B cell (primary cell): Measurements from ENCODE around the gene SLCO3A1. TPM values are rescaled to one million over a fixed set of nuclear protein-coding genes. Genes with fewer than 3 reads are reported as not detected.

Experiments used
- ATAC-seq: fragments of 200-7000 bp; cut with Tn5 transposase; one replicate; pipeline ENCODE4 v1.10.0; 2021; ENCODE audit warnings: low read depth, mild to moderate bottlenecking, moderate number of reproducible peaks, moderate library complexity
- CTCF ChIA-PET: fragments of 350-600 bp; sonication (Branson Sonifier 250); formaldehyde crosslinking; loops from one replicate; lab custom pipeline; 2021; ENCODE audit warnings: antibody characterized with exemption, inconsistent platforms; lab: Charles Lee
- POLR2A ChIA-PET: fragments of 350-600 bp; sonication (Branson Sonifier 250); formaldehyde crosslinking; loops from one replicate; lab custom pipeline; 2021; ENCODE audit warnings: antibody characterized with exemption; lab: Charles Lee
- DNase-seq: peaks from one replicate; pipeline ENCODE4 v3.0.0; 2013
- H2AFZ ChIP-seq: 2 replicates; pipeline ENCODE4 v1.6.1; 2012; ENCODE audit warnings: mild to moderate bottlenecking, low read depth, low read length; ENCODE audit not compliant: insufficient read depth, poor library complexity, severe bottlenecking
- H3K27ac ChIP-seq, 2 donors: 1 replicate in 1 of 2; 2 replicates in 1 of 2; pipeline ENCODE4 v1.5.1; 2012 to 2013; ENCODE audit warnings: low read length in 2 of 2, mild to moderate bottlenecking in 2 of 2, moderate library complexity in 1 of 2
- H3K27me3 ChIP-seq, 4 experiments: fragments of 200-600 bp in 1 of 4; sonication (generic) in 1 of 4; replicated peaks in 1 of 4; 1 replicate in 2 of 4; 2 replicates in 2 of 4; pipeline versions ENCODE4 v1.6.1 to v1.7.0; 2013 to 2016; ENCODE audit warnings: low read length in 3 of 4, mild to moderate bottlenecking in 2 of 4, mixed read lengths in 1 of 4, moderate library complexity in 1 of 4; ENCODE audit not compliant: insufficient read depth in 4 of 4, control insufficient read depth in 3 of 4; ENCODE audit errors: control extremely low read depth in 1 of 4
- H3K36me3 ChIP-seq, 2 experiments: replicated peaks in 1 of 2; 1 replicate in 1 of 2; 2 replicates in 1 of 2; pipeline versions ENCODE4 v1.6.1 to v1.7.1; 2013; ENCODE audit warnings: low read length in 1 of 2; ENCODE audit not compliant: insufficient read depth in 2 of 2, control insufficient read depth in 1 of 2; ENCODE audit errors: control extremely low read depth in 1 of 2, extremely low read depth in 1 of 2
- H3K4me1 ChIP-seq, 2 donors: fragments of 200-600 bp in 1 of 2; sonication (generic) in 1 of 2; 1 replicate in 1 of 2; 2 replicates in 1 of 2; pipeline versions ENCODE4 v1.5.1 to v1.6.1; 2013 to 2017; ENCODE audit warnings: low read length in 2 of 2; ENCODE audit not compliant: control insufficient read depth in 2 of 2, insufficient read depth in 2 of 2
- H3K4me2 ChIP-seq: replicated peaks from 2 replicates; pipeline ENCODE3; 2012; ENCODE audit warnings: mild to moderate bottlenecking, low read depth, low read length; ENCODE audit not compliant: poor library complexity, severe bottlenecking
- H3K4me3 ChIP-seq, 5 experiments: fragments of 200-600 bp in 1 of 5; sonication (generic) in 1 of 5; 1 replicate in 3 of 5; 2 replicates in 2 of 5; pipeline versions ENCODE4 v1.5.1 to v1.7.0; 2011 to 2016; ENCODE audit warnings: low read length in 4 of 5, mild to moderate bottlenecking in 4 of 5, low read depth in 2 of 5, control low read depth in 1 of 5, moderate library complexity in 1 of 5; ENCODE audit not compliant: insufficient read depth in 1 of 5; ENCODE audit errors: control extremely low read depth in 1 of 5, extremely low read depth in 1 of 5
- H3K79me2 ChIP-seq: fragments of 200-600 bp; sonication (generic); one replicate; pipeline ENCODE4 v1.6.0; 2016; ENCODE audit warnings: low read length; ENCODE audit not compliant: control insufficient read depth, insufficient read depth
- H3K9ac ChIP-seq: fragments of 200-600 bp; sonication (generic); 2 replicates; pipeline ENCODE4 v1.6.1; 2017; ENCODE audit warnings: mild to moderate bottlenecking, low read length, moderate library complexity
- H3K9me3 ChIP-seq, 3 donors: one replicate each; pipeline versions ENCODE4 v1.6.1 to v1.7.1; 2013; ENCODE audit warnings: low read length in 2 of 3; ENCODE audit not compliant: control insufficient read depth in 2 of 3, insufficient read depth in 1 of 3; ENCODE audit errors: control extremely low read depth in 1 of 3
- H4K20me1 ChIP-seq: 2 replicates; pipeline ENCODE4 v1.6.0; 2012; ENCODE audit warnings: mild to moderate bottlenecking, low read length; ENCODE audit not compliant: insufficient read depth, control insufficient read depth, poor library complexity, severe bottlenecking
- H3K27ac Mint-ChIP-seq: one replicate; pipeline ENCODE4 v1.8.0; 2021; ENCODE audit warnings: mixed read lengths
- H3K27me3 Mint-ChIP-seq: one replicate; pipeline ENCODE4 v1.8.0; 2021; ENCODE audit warnings: mixed read lengths
- H3K4me1 Mint-ChIP-seq: one replicate; pipeline ENCODE4 v1.8.0; 2021; ENCODE audit warnings: mixed read lengths
- H3K4me3 Mint-ChIP-seq: one replicate; pipeline ENCODE4 v1.8.0; 2021; ENCODE audit warnings: mixed read lengths
- H3K9me3 Mint-ChIP-seq: one replicate; pipeline ENCODE4 v1.8.0; 2022; ENCODE audit warnings: mixed read lengths; ENCODE audit not compliant: insufficient read depth
- EZH2 ChIP-seq: IDR thresholded peaks from 2 replicates; pipeline ENCODE4 v1.6.1; 2012; ENCODE audit warnings: borderline replicate concordance, low read depth, mild to moderate bottlenecking, moderate library complexity, low read length; ENCODE audit not compliant: insufficient read depth, poor library complexity, severe bottlenecking
- WGBS: methylation state at CpG from one replicate; pipeline ENCODE4 v1.1.5; 2013; ENCODE audit warnings: missing lambda C conversion rate; ENCODE audit not compliant: insufficient coverage; 5-methylcytosine and 5-hydroxymethylcytosine counted together
- intact Hi-C: fragments of 100-400 bp; cut with micrococcal nuclease; formaldehyde crosslinking; loops from one replicate; pipeline ENCODE4 v1.10.0; 2022
- polyA plus RNA-seq: library from polyadenylated mRNA; depleted of rRNA; stranded (reverse); fragments of >200 nt; gene quantifications from 2 replicates; pipeline ENCODE4 v1.2.3, GENCODE V29; 2012
- total RNA-seq, 2 donors: library from RNA; stranded (reverse); fragments of 120-200 nt in 1 of 2; gene quantifications; 1 replicate in 1 of 2; 2 replicates in 1 of 2; pipeline versions ENCODE4 v1.2.3 to v1.2.4, GENCODE V29; 2013 to 2022
- TF ChIP-seq, protein P1 (sequence below): fragments of 200-600 bp; IDR thresholded peaks from one replicate; pipeline ENCODE4 v1.8.0; 2022; ENCODE audit warnings: antibody characterized with exemption, mild to moderate bottlenecking

Gene SLCO3A1
- total and polyA plus RNA-seq, 2 donors (not counting 1 experiment from before 2014, with no cell fraction given) = 0.99 to 2.3 TPM

DNA sequence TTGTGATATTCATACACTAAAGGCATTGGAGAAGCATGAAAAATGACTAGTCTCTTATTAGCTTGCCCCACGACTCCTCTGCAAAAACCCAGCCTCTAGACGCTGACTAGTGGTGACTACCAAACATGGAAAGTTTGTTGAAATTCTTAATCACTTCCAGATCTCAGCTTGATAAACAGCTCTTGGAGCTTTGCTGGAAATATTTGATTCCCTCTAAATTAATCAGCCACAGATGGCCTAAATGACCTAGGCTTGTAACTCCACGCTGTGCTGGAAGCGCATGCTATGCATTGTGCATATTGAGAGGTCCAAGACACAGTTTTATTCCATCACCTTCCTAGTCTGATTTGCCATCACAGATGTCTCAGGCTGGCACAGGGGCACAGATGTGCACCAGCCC, 295.5 kb downstream of the SLCO3A1 start:
- WGBS = 100% methylated on average over 3 of the region's 4 CpGs
- H3K27ac ChIP-seq = no peak overlapping the region
- ATAC-seq = no peak

DNA sequence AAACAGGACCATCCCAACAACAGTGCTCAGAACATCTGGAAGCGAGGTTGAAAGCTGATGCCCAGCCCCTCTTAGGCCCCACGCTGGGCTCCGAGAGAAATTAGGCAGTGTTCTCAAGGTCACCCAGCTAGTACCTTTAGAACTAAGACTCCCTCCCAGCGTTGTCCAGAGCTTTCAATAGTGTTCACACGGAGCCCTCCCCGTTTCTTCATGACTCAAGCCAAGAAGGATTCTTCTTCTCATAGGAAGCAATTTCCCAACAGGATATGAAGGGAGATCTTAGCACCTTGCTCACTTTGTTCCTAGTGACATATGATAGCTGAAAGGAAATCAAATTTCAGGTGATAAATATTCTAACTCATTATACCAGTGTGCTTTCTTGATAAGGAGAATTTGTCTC, 296.0 kb downstream of the SLCO3A1 start:
- Histone ChIP-seq H3K36me3 (no peaks in the 10 kb centered on the region), H3K4me1 (no peaks in the 10 kb centered on the region), H3K9ac (no peak overlapping the region), H3K4me3 (no peak overlapping the region), H4K20me1 (no peaks in the 10 kb centered on the region), H3K79me2 (no peaks in the 10 kb centered on the region), H3K27ac (no peak overlapping the region), H3K4me2 (no peak overlapping the region), H3K27me3 (no peaks in the 10 kb centered on the region), H2AFZ (no peak overlapping the region), H3K9me3 (no peaks in the 10 kb centered on the region)
- Mint-ChIP-seq H3K9me3 (no peaks in the 10 kb centered on the region), H3K4me1 (peaks cover 9% of the 10 kb centered on the region), H3K27me3 (no peaks in the 10 kb centered on the region), H3K4me3 (no peak overlapping the region), H3K27ac (no peak overlapping the region)
- DNase-seq (no peak), ATAC-seq (no peak)
- WGBS = 94% methylated on average over 3 of the region's 6 CpGs
- POLR2A ChIA-PET = no interaction called here
- TF ChIP-seq EZH2 = no peak
- TF ChIP-seq, protein P1, sequence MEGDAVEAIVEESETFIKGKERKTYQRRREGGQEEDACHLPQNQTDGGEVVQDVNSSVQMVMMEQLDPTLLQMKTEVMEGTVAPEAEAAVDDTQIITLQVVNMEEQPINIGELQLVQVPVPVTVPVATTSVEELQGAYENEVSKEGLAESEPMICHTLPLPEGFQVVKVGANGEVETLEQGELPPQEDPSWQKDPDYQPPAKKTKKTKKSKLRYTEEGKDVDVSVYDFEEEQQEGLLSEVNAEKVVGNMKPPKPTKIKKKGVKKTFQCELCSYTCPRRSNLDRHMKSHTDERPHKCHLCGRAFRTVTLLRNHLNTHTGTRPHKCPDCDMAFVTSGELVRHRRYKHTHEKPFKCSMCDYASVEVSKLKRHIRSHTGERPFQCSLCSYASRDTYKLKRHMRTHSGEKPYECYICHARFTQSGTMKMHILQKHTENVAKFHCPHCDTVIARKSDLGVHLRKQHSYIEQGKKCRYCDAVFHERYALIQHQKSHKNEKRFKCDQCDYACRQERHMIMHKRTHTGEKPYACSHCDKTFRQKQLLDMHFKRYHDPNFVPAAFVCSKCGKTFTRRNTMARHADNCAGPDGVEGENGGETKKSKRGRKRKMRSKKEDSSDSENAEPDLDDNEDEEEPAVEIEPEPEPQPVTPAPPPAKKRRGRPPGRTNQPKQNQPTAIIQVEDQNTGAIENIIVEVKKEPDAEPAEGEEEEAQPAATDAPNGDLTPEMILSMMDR = no peak
- CTCF ChIA-PET = no interaction called here
- intact Hi-C loops = no loop called here

More for the DNA sequence above, 295.5 kb downstream of the SLCO3A1 start:
- Histone ChIP-seq H3K9me3 (no peaks in the 10 kb centered on the region), H3K9ac (no peak overlapping the region), H4K20me1 (no peaks in the 10 kb centered on the region), H3K4me3 (no peak overlapping the region), H3K4me1 (no peaks in the 10 kb centered on the region), H3K27me3 (no peaks in the 10 kb centered on the region), H2AFZ (no peak overlapping the region), H3K36me3 (no peaks in the 10 kb centered on the region), H3K4me2 (no peak overlapping the region), H3K79me2 (no peaks in the 10 kb centered on the region)
- TF ChIP-seq EZH2 = no peak
- TF ChIP-seq, protein P1 = no peak
- intact Hi-C loops = no loop called here
- no peak for DNase-seq
- no peaks in the 10 kb centered on the region for H3K27me3 Mint-ChIP-seq
- POLR2A ChIA-PET = no interaction called here
- peaks cover 12% of the 10 kb centered on the region for H3K4me1 Mint-ChIP-seq
- H3K4me3 Mint-ChIP-seq = no peak overlapping the region
- no peak overlapping the region for H3K27ac Mint-ChIP-seq
- H3K9me3 Mint-ChIP-seq = no peaks in the 10 kb centered on the region
- CTCF ChIA-PET = no interaction called here
